ENCODE data around the gene ANKRD28. TPM values are rescaled to one million over a fixed set of nuclear protein-coding genes. Genes with fewer than 3 reads are reported as not detected.

The ANKRD28 gene
- total RNA-seq, 3 donors from 2014 or later = 80.8 to 99.2 (median 89.8) TPM

DNA sequence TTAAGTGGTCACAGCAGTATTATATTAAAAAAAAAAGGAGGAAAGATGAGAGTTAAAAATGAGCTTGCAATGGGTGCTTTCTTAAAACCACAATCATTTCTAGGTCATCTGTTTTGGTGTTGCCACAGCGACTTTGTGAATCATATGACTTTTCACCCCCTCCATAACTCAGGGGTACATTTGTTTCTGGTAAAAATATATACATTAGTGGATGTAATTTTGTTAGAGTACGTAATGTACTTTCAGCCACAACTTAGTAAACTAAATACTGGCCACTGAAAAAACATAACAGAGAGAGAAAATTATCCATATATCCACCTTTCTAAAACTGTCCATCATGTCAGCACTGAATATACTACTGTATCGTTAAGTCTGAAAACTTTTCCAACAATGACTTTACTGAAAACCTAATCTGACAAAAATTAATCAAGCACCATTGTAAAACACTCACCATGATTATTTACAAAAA, 3.4 kb downstream of the ANKRD28 start:
- peak overlapping the region; percentile 43 to 65 (median 45) for H3K4me3 ChIP-seq
- no peaks in the 10 kb centered on the region for H3K9me3 ChIP-seq
- TF ChIP-seq POLR2AphosphoS5 (IDR thresholded peaks at IDR 0.05) = no peak
- H3K27ac ChIP-seq = peak overlapping the region; percentile 80 to 90
- H3K4me1 ChIP-seq = peaks cover 0 to 4% of the 10 kb centered on the region in 2 donors
- DNase-seq (ENCODE audit: low spot score in 2 of 2) = no peak
- no peaks in the 10 kb centered on the region for H3K36me3 ChIP-seq
- intact Hi-C loops (cut with DNase I; ENCODE audit: low total_unique reads) = no loop called here
- no peaks in the 10 kb centered on the region for H3K27me3 ChIP-seq

GRCh38 chr3:15791525-15791924, 6.3 kb downstream of the ANKRD28 start:
- no peak for DNase-seq (ENCODE audit: low spot score in 2 of 2)
- no peaks in the 10 kb centered on the region for H3K9me3 ChIP-seq
- H3K36me3 ChIP-seq = no peaks in the 10 kb centered on the region
- H3K4me3 ChIP-seq = no peak overlapping the region
- TF ChIP-seq POLR2AphosphoS5 (IDR thresholded peaks at IDR 0.05) (no peak), CTCF (IDR thresholded peaks at IDR 0.05) (no peak), POLR2A (IDR thresholded peaks at IDR 0.05) (no peak)
- no peak overlapping the region for H3K27ac ChIP-seq
- no peaks in the 10 kb centered on the region for H3K4me1 ChIP-seq
- intact Hi-C loops (cut with DNase I; ENCODE audit: low total_unique reads) = no loop called here
- H3K27me3 ChIP-seq = no peaks in the 10 kb centered on the region

DNA sequence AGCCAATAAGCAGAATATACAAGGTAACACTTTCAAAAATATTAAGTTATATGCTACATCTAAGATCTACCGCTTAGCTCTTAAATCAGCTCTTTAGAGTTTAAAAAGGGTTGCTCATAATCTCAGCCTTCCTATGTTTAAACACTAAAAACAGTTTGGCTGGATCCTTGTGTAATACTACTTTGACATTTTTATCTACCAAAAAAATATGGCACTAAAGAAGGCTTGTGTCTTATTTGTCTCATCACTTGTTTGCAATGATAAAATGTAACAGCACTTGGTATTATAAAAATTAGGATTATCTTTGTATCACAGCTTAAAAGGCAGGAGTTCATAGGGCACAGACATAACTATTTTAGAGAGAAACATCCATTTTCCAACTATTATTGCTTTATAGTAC, 9.8 kb downstream of the ANKRD28 start:
- Histone ChIP-seq H3K27ac (no peak overlapping the region), H3K9me3 (no peaks in the 10 kb centered on the region), H3K36me3 (no peaks in the 10 kb centered on the region), H3K27me3 (no peaks in the 10 kb centered on the region), H3K4me1 (no peaks in the 10 kb centered on the region), H3K4me3 (no peak overlapping the region)
- no peak for DNase-seq (ENCODE audit: low spot score in 2 of 2)
- intact Hi-C loops (cut with DNase I; ENCODE audit: low total_unique reads) = no loop called here
- TF ChIP-seq POLR2A (IDR thresholded peaks at IDR 0.05) = no peak
- TF ChIP-seq POLR2AphosphoS5 (IDR thresholded peaks at IDR 0.05) = no peak
- no peak for TF ChIP-seq CTCF (IDR thresholded peaks at IDR 0.05)

DNA sequence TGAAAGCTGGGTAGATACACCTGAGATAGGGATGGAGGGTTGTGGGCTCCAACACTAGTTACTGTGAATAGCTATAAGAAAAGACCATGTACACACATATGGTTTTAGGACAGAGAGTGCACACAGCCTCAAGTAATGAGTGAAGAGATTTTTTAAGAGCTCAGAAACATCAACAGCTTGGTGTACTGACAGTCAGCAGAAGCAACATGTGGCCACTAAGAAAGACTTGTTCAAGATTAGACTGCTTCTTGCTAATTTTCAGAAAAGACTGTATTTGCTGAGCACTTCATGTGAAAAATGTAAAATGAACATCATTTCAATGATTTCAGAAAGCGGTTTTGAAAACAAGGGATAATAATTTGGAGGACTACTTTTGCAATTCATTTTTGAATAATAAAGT, 10.3 kb downstream of the ANKRD28 start:
- intact Hi-C loops (cut with DNase I; ENCODE audit: low total_unique reads) = no loop called here
- no peaks in the 10 kb centered on the region for H3K9me3 ChIP-seq
- DNase-seq (ENCODE audit: low spot score in 2 of 2) = no peak
- H3K4me1 ChIP-seq = no peaks in the 10 kb centered on the region
- H3K27me3 ChIP-seq = no peaks in the 10 kb centered on the region
- TF ChIP-seq POLR2AphosphoS5 (IDR thresholded peaks at IDR 0.05) = no peak
- TF ChIP-seq CTCF (IDR thresholded peaks at IDR 0.05) = no peak
- no peak for TF ChIP-seq POLR2A (IDR thresholded peaks at IDR 0.05)
- H3K27ac ChIP-seq = no peak overlapping the region
- H3K4me3 ChIP-seq = no peak overlapping the region
- H3K36me3 ChIP-seq = no peaks in the 10 kb centered on the region

DNA sequence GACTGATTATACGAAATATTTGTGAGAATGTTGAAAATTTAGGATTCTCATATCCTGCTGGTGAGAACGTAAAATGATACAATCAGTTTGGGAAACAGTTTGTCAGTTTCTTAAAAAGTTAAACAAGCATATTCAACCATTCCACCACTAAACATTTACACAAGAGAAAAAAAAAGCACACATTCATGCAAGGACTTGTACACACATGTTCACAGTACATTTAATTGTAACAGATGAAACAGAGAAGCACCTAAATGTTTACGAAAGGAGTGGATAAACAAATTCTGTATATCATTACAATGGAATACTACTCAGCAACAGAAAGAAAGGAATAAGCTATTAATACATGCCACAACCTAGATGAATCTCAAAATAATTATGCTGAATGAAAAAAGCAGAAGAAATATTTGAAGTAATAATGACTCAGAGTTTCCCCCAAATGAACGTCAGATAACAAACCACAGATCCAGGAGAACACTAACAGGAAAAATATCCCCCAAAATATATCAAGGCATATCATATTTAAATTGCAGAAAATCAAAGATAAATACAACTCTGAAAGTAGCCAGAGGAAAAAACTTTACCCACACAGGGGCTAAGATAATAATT, 14.3 kb downstream of the ANKRD28 start:
- intact Hi-C loops (cut with DNase I; ENCODE audit: low total_unique reads) = no loop called here

More for the DNA sequence above, 14.3 kb downstream of the ANKRD28 start:
- no peaks in the 10 kb centered on the region for H3K36me3 ChIP-seq
- H3K9me3 ChIP-seq = no peaks in the 10 kb centered on the region
- peak overlapping the region in 1 of 3 donors; percentile 2 for H3K4me3 ChIP-seq
- H3K27me3 ChIP-seq = no peaks in the 10 kb centered on the region
- no peak for DNase-seq (ENCODE audit: low spot score in 2 of 2)
- no peaks in the 10 kb centered on the region for H3K4me1 ChIP-seq
- TF ChIP-seq CTCF (IDR thresholded peaks at IDR 0.05) (no peak), POLR2AphosphoS5 (IDR thresholded peaks at IDR 0.05) (no peak), POLR2A (IDR thresholded peaks at IDR 0.05) (no peak)
- H3K27ac ChIP-seq = no peak overlapping the region

All from breast epithelium (tissue), 4 donors.